Stimulated activated CD4-positive, alpha-beta T cell treated with anti-CD3 and anti-CD28 coated beads, Interleukin-15, amount 100 ng/mL, for 1 hour (primary cell): ENCODE results near the gene SSTR1.

Experiments
- DNase-seq, 2 donors: peaks; one replicate each; pipeline ENCODE4 v3.0.0-alpha.2; 2020; ENCODE audit warnings: low read depth in 1 of 2, low spot score in 1 of 2

The SSTR1 gene

GRCh38 chr14:38233218-38233617 is 25.5 kb downstream of the SSTR1 start:
- DNase-seq = no peak

- DNase-seq = no peak
Observed at GRCh38 chr14:38238332-38238731, 30.6 kb downstream of the SSTR1 start.

- no peak for DNase-seq
Observed at GRCh38 chr14:38238878-38239277, 31.2 kb downstream of the SSTR1 start.

GRCh38 chr14:38243696-38244240 is 36.1 kb downstream of the SSTR1 start:
- DNase-seq = no peak

- DNase-seq = no peak
Observed at GRCh38 chr14:38248321-38249028, 40.8 kb downstream of the SSTR1 start.

- no peak for DNase-seq
Observed at GRCh38 chr14:38250331-38250730, 42.6 kb downstream of the SSTR1 start.

- no peak for DNase-seq
Observed at GRCh38 chr14:38252066-38252710, 44.5 kb downstream of the SSTR1 start.

- DNase-seq = no peak
Observed at GRCh38 chr14:38253676-38254075, 46.0 kb downstream of the SSTR1 start.

- DNase-seq = no peak
Observed at GRCh38 chr14:38254571-38255407, 47.1 kb downstream of the SSTR1 start.

GRCh38 chr14:38255408-38255672 is 47.6 kb downstream of the SSTR1 start:
- DNase-seq = no peak

GRCh38 chr14:38255673-38256532 is 48.2 kb downstream of the SSTR1 start, which contains the start of gene CLEC14A:
TSS of gene CLEC14A (minus strand) at chr14:38256093. CDS start at chr14:38256022, 71 bp downstream.
- no peak for DNase-seq

- no peak for DNase-seq
Observed at GRCh38 chr14:38256533-38256840, 48.8 kb downstream of the SSTR1 start.

GRCh38 chr14:38257507-38257906 is 49.8 kb downstream of the SSTR1 start:
- no peak for DNase-seq

GRCh38 chr14:38261620-38262019 is 53.9 kb downstream of the SSTR1 start:
- DNase-seq = no peak
